HG02623 (cell line): ENCODE data around the gene OR2F2.

Experiments
- ATAC-seq: cut with Tn5 transposase; IDR thresholded peaks from one replicate; pipeline ENCODE4 v1.9.1; 2021; ENCODE audit warnings: moderate library complexity; ENCODE audit not compliant: unreplicated experiment

The OR2F2 gene

GRCh38 chr7:143913945-143914615 is 21.0 kb upstream of the OR2F2 start:
- no peak for ATAC-seq

GRCh38 chr7:143914938-143915652 is 19.9 kb upstream of the OR2F2 start:
- ATAC-seq: no peak

GRCh38 chr7:143924851-143925250 is 10.2 kb upstream of the OR2F2 start:
- ATAC-seq: no peak

- no peak for ATAC-seq
Measured at GRCh38 chr7:143929224-143929920, 5.7 kb upstream of the OR2F2 start.

GRCh38 chr7:143931739-143932138 is 3.3 kb upstream of the OR2F2 start:
- ATAC-seq: no peak

GRCh38 chr7:143936087-143937009 is 1.3 kb downstream of the OR2F2 start:
- ATAC-seq: no peak

- ATAC-seq: no peak
Measured at GRCh38 chr7:143938379-143939243, 3.6 kb downstream of the OR2F2 start.

- no peak for ATAC-seq
Measured at GRCh38 chr7:143945423-143945822, 10.4 kb downstream of the OR2F2 start.

GRCh38 chr7:143947111-143947510 is 12.1 kb downstream of the OR2F2 start:
- no peak for ATAC-seq

- ATAC-seq: no peak
Measured at GRCh38 chr7:143948733-143949132, 13.7 kb downstream of the OR2F2 start.

- ATAC-seq: no peak
Measured at GRCh38 chr7:143953421-143953820, 18.4 kb downstream of the OR2F2 start.

- no peak for ATAC-seq
Measured at GRCh38 chr7:143954135-143954534, 19.1 kb downstream of the OR2F2 start.

- ATAC-seq: no peak
Measured at GRCh38 chr7:143954544-143954943, 19.5 kb downstream of the OR2F2 start, which contains the start of gene OR2F1. Gene OR2F1 (plus strand): TSS chr7:143954844. CDS start chr7:143959971, 5,127 bp downstream.

- no peak for ATAC-seq
Measured at GRCh38 chr7:143958781-143959180, 23.7 kb downstream of the OR2F2 start.

- no peak for ATAC-seq
Measured at GRCh38 chr7:143960813-143961610, 26.0 kb downstream of the OR2F2 start.

GRCh38 chr7:143965280-143965679 is 30.2 kb downstream of the OR2F2 start:
- no peak for ATAC-seq

GRCh38 chr7:143967398-143967797 is 32.4 kb downstream of the OR2F2 start:
- ATAC-seq: no peak

GRCh38 chr7:143973870-143974416 is 38.9 kb downstream of the OR2F2 start:
- no peak for ATAC-seq

- no peak for ATAC-seq
Measured at GRCh38 chr7:143974459-143974858, 39.4 kb downstream of the OR2F2 start.
